K562 (cell line): ENCODE measurements around the gene TARBP2. TPM values are rescaled to one million over a fixed set of nuclear protein-coding genes. Genes with fewer than 3 reads are reported as not detected.

ENCODE experiments used
- CBFA2T2 ChIP-seq: fragments of 450-650 bp; conservative IDR thresholded peaks from 2 replicates; pipeline ENCODE4 v1.6.1; 2017; ENCODE audit warnings: mild to moderate bottlenecking
- CTBP1 ChIP-seq: fragments of 450-650 bp; IDR thresholded peaks from 2 replicates; pipeline ENCODE4 v1.6.1; 2016; ENCODE audit warnings: borderline replicate concordance
- GABPA ChIP-seq: fragments of 200-800 bp; sonication (Bioruptor generic); conservative IDR thresholded peaks from 2 replicates; pipeline ENCODE4 v1.6.1; 2016; ENCODE audit warnings: low read depth, missing genetic modification characterization, missing compliant biosample characterization
- MCM5 ChIP-seq: fragments of 450-650 bp; IDR thresholded peaks from 2 replicates; pipeline ENCODE4 v1.6.1; 2016; ENCODE audit warnings: low read depth
- MTA3 ChIP-seq: fragments of 450-650 bp; formaldehyde crosslinking; IDR thresholded peaks from 2 replicates; pipeline ENCODE4 v1.6.1; 2017; ENCODE audit warnings: mild to moderate bottlenecking, borderline replicate concordance
- NR2C2 ChIP-seq, 2 experiments: fragments of 200-800 bp in 1 of 2; sonication (Bioruptor generic) in 1 of 2; sonication (generic) in 1 of 2; formaldehyde crosslinking in 1 of 2; IDR thresholded peaks; 2 replicates each; pipeline versions ENCODE4 v1.6.1 to v1.8.0; 2016 to 2022; ENCODE audit warnings: mild to moderate bottlenecking in 1 of 2, missing compliant biosample characterization in 1 of 2, missing genetic modification characterization in 1 of 2, missing genetic modification reagents in 1 of 2
- NRF1 ChIP-seq, 2 experiments: fragments of 450-650 bp; IDR thresholded peaks in 1 of 2; conservative IDR thresholded peaks in 1 of 2; 2 replicates each; pipeline ENCODE4 v1.6.1; 2014; ENCODE audit warnings: mild to moderate bottlenecking in 2 of 2
- RCOR1 ChIP-seq, 2 experiments: IDR thresholded peaks; 2 replicates each; pipeline ENCODE4 v1.6.1; 2012; ENCODE audit warnings: low read depth in 2 of 2, low read length in 2 of 2, borderline replicate concordance in 1 of 2, improper control_type of control experiment in 1 of 2
- REST ChIP-seq, 2 experiments: fragments of 450-650 bp; formaldehyde crosslinking in 1 of 2; IDR thresholded peaks; 2 replicates each; pipeline versions ENCODE4 v1.4.0 to v1.6.1; 2014 to 2020; ENCODE audit warnings: mild to moderate bottlenecking in 2 of 2, borderline replicate concordance in 1 of 2, low read depth in 1 of 2
- TOE1 ChIP-seq, 2 experiments: fragments of 450-650 bp in 1 of 2; sonication (generic) in 1 of 2; formaldehyde crosslinking in 1 of 2; IDR thresholded peaks; 2 replicates each; pipeline versions ENCODE4 v1.7.1 to v1.8.0; 2016 to 2022; ENCODE audit warnings: borderline replicate concordance in 2 of 2, mild to moderate bottlenecking in 2 of 2, antibody characterized with exemption in 1 of 2, inconsistent platforms in 1 of 2, low read depth in 1 of 2, missing genetic modification reagents in 1 of 2, moderate library complexity in 1 of 2
- ZNF609 ChIP-seq: sonication (generic); formaldehyde crosslinking; IDR thresholded peaks from 2 replicates; pipeline ENCODE4 v1.8.1; 2023; ENCODE audit warnings: missing genetic modification reagents, mild to moderate bottlenecking, borderline replicate concordance
- polyA plus RNA-seq, 8 experiments: library from polyadenylated mRNA; depleted of rRNA in 4 of 8; stranded (reverse) in 5 of 8; unstranded in 3 of 8; fragments of >200 nt; fragmentation: Nextera tagmentation in 2 of 8; fragmentation: Illumina TruSeq in 1 of 8; extraction: Ambion mirVana in 2 of 8; extraction: Trizol in 1 of 8; gene quantifications; 2 replicates each; pipeline versions ENCODE4 v1.2.1 to v1.2.3, GENCODE V29; 2011 to 2014; ENCODE audit warnings: inconsistent platforms in 1 of 8, missing spikeins in 1 of 8
- total RNA-seq, 7 experiments: library from RNA; depleted of rRNA in 6 of 7; stranded (reverse); fragments of >200 nt in 6 of 7; fragmentation: Illumina TruSeq in 2 of 7; extraction: Trizol in 2 of 7; gene quantifications; 2 replicates each; pipeline versions ENCODE4 v1.2.1 to v1.2.3, GENCODE V29; 2011 to 2021; ENCODE audit warnings: low replicate concordance in 1 of 7

TARBP2 gene
- total and polyA plus RNA-seq, 9 of the 15 experiments (the other 6 are each of a cell fraction or from before 2014, with no cell fraction given): 5.6 to 69.0 (median 44.6) TPM

DNA sequence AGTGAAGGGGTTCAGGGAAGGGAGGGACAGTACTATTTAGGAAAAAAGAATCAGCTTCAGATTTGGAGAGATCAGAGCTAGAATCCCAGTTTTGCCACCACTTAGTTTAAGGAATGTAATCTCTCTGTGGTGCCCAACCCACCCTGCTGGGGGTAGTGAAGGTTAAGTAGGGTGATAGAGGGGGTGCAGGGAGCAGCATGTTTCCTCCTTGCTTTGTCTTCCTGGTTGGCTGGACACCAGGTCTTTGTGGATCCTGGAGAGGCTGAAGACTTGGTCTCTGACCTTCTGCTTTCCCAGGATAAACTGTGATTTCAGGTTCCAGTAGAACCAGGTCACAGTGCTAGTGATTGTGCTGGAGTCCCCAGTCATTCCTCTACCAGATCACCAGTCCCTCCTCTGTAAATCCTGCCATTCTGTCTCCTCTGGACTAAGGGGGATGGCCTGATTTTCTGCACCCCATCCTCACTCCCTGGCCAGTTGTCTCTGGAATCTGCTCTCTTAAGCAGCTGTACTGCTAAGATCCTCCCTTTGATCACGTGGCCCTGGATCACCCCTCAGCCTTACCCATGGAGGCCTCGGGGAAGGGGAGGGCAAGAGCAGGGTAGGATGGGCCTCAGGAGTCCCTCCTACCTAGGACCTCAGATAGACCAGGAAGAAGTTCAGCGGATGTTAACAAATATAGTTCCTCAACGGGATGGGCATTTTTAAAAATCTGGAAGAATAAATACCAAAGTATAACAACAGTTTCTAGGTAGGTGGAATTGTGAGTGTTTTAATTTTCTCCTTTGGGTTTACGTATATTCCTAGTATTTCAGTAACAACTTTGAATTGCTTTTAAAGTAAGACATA lies 5.0 kb upstream of the TARBP2 start (continued):
- TF ChIP-seq TOE1 (IDR thresholded peaks at IDR 0.05; ENCODE audit: borderline replicate concordance) (peak; percentile 80; the same call in 1 of the 2 replicates), TOE1 (CRISPR knock-in tag; IDR thresholded peaks at IDR 0.05; ENCODE audit: borderline replicate concordance, low read depth) (no peak), REST (IDR thresholded peaks at IDR 0.05; ENCODE audit: borderline replicate concordance) (peak; percentile 68), REST (CRISPR knock-in tag; IDR thresholded peaks at IDR 0.05; ENCODE audit: low read depth) (no peak), NRF1 (conservative IDR thresholded peaks at IDR 0.05 in 1 of 2, IDR thresholded peaks at IDR 0.05 in 1 of 2) (peak in 1 of 2 experiments; percentile 17; a peak in 1 of 4 replicates), ZNF609 (no peak), GABPA (tag) (peak; percentile 52; the same call in 1 of the 2 replicates), MCM5 (no peak), CBFA2T2 (peak; percentile 63), RCOR1 (IDR thresholded peaks at IDR 0.05; ENCODE audit: borderline replicate concordance in 1 of 2, low read depth in 2 of 2, low read length in 2 of 2) (peak in 1 of 2 experiments; percentile 21; a peak in 1 of 4 replicates), CTBP1 (peak; percentile 53; the same call in 1 of the 2 replicates), MTA3 (0 out of 2 replicates have a peak, but pooled peaks have one; percentile 28), NR2C2 (CRISPR knock-in tag; IDR thresholded peaks at IDR 0.05) (no peak), NR2C2 (tag; IDR thresholded peaks at IDR 0.05) (peak; percentile 31; the same call in 1 of the 2 replicates)
